Measurements from ENCODE around the gene FAS.

Gene FAS

GRCh38 chr10:89042562-89042961, 52.0 kb downstream of the FAS start:
- no peak for DNase-seq

GRCh38 chr10:89043052-89043451, 52.5 kb downstream of the FAS start:
- no peak for DNase-seq

GRCh38 chr10:89047397-89047796, 56.8 kb downstream of the FAS start:
- DNase-seq, result peak; percentile 43

GRCh38 chr10:89051593-89051992, 61.0 kb downstream of the FAS start:
- no peak for DNase-seq

- DNase-seq, result peak; percentile 15
Observed at GRCh38 chr10:89053555-89053954, 63.0 kb downstream of the FAS start.

GRCh38 chr10:89055159-89055558, 64.6 kb downstream of the FAS start:
- no peak for DNase-seq

GRCh38 chr10:89062861-89063260, 72.3 kb downstream of the FAS start:
- DNase-seq, result peak; percentile 37

- DNase-seq, result no peak
Observed at GRCh38 chr10:89063465-89063864, 72.9 kb downstream of the FAS start.

GRCh38 chr10:89064748-89065147, 74.2 kb downstream of the FAS start:
- no peak for DNase-seq
